Activated T-cell treated with anti-CD3 and anti-CD28 coated beads, Interleukin-2, amount 50 U/mL, for 1 hour (primary cell): ENCODE results near the gene TSPAN18.

Experiments
- DNase-seq: peaks from one replicate; pipeline ENCODE4 v3.0.0-alpha.2; 2020

Gene TSPAN18

GRCh38 chr11:44763121-44763820 lies 36.5 kb downstream of the TSPAN18 start:
- DNase-seq, result no peak

GRCh38 chr11:44764583-44764982 lies 37.8 kb downstream of the TSPAN18 start:
- DNase-seq, result no peak

- no peak for DNase-seq
Observed at GRCh38 chr11:44765026-44765595, 38.3 kb downstream of the TSPAN18 start.

- DNase-seq, result no peak
Observed at GRCh38 chr11:44765676-44766075, 38.9 kb downstream of the TSPAN18 start.

- DNase-seq, result no peak
Observed at GRCh38 chr11:44766112-44766971, 39.6 kb downstream of the TSPAN18 start.

- DNase-seq, result no peak
Observed at GRCh38 chr11:44766972-44767278, 40.2 kb downstream of the TSPAN18 start.

- no peak for DNase-seq
Observed at GRCh38 chr11:44767421-44767820, 40.7 kb downstream of the TSPAN18 start.

GRCh38 chr11:44770401-44770800 lies 43.6 kb downstream of the TSPAN18 start:
- no peak for DNase-seq

GRCh38 chr11:44771252-44771734 lies 44.5 kb downstream of the TSPAN18 start:
- no peak for DNase-seq

GRCh38 chr11:44771841-44772240 lies 45.1 kb downstream of the TSPAN18 start:
- no peak for DNase-seq

- no peak for DNase-seq
Observed at GRCh38 chr11:44773351-44773965, 46.7 kb downstream of the TSPAN18 start.

- DNase-seq, result no peak
Observed at GRCh38 chr11:44774108-44774507, 47.3 kb downstream of the TSPAN18 start.

- DNase-seq, result no peak
Observed at GRCh38 chr11:44774731-44775130, 48.0 kb downstream of the TSPAN18 start.

- peak; percentile 60 for DNase-seq
Observed at GRCh38 chr11:44775366-44775984, 48.7 kb downstream of the TSPAN18 start.

- DNase-seq, result no peak
Observed at GRCh38 chr11:44775985-44776446, 49.3 kb downstream of the TSPAN18 start.

GRCh38 chr11:44776551-44777208 lies 49.9 kb downstream of the TSPAN18 start:
- no peak for DNase-seq

GRCh38 chr11:44777209-44778194 lies 50.7 kb downstream of the TSPAN18 start:
- no peak for DNase-seq

- no peak for DNase-seq
Observed at GRCh38 chr11:44778195-44779100, 51.7 kb downstream of the TSPAN18 start.

- DNase-seq, result no peak
Observed at GRCh38 chr11:44779736-44780520, 53.2 kb downstream of the TSPAN18 start.
